Neural crest cell (in vitro differentiated cells): ENCODE results near the gene SRMS. TPM values are rescaled to one million over a fixed set of nuclear protein-coding genes. Genes with fewer than 3 reads are reported as not detected.

Experiments
- DNase-seq: peaks from one replicate; pipeline ENCODE4 v3.0.0; 2021; ENCODE audit warnings: low read depth, mixed read lengths, low spot score
- H3K27ac Mint-ChIP-seq: one replicate; pipeline ENCODE4 v1.8.0; 2021; ENCODE audit warnings: mild to moderate bottlenecking, mixed read lengths; ENCODE audit not compliant: unreplicated experiment
- H3K27me3 Mint-ChIP-seq: 2 replicates; pipeline ENCODE4 v1.8.0; 2021; ENCODE audit warnings: low read depth, mild to moderate bottlenecking, mixed read lengths
- H3K36me3 Mint-ChIP-seq: 2 replicates; pipeline ENCODE4 v1.8.0; 2021; ENCODE audit warnings: low read depth, mild to moderate bottlenecking, mixed read lengths
- H3K4me1 Mint-ChIP-seq: 2 replicates; pipeline ENCODE4 v1.8.0; 2021; ENCODE audit warnings: mixed read lengths
- H3K4me3 Mint-ChIP-seq: one replicate; pipeline ENCODE4 v1.8.0; 2021; ENCODE audit warnings: mild to moderate bottlenecking, mixed read lengths
- H3K9me3 Mint-ChIP-seq: 2 replicates; pipeline ENCODE4 v1.8.0; 2021; ENCODE audit warnings: mixed read lengths
- CTCF ChIP-seq: fragments of 200-600 bp; sonication (generic); conservative IDR thresholded peaks from 2 replicates; pipeline ENCODE4 v1.5.0; 2021; ENCODE audit warnings: antibody characterized with exemption, mild to moderate bottlenecking
- long read RNA-seq: library from polyadenylated mRNA; unstranded; transcript quantifications from one replicate; pipeline ENCODE4 v2.0.0, GENCODE V29; 2020
- total RNA-seq: library from RNA; stranded (reverse); gene quantifications from 2 replicates; pipeline ENCODE4 v1.2.1, GENCODE V29; 2021

SRMS gene
- total RNA-seq: not detected in 2 replicates
- long read RNA-seq: 0 reads

- H3K27me3 Mint-ChIP-seq: peaks cover 4% of the 10 kb centered on the region
- no peak within 1 kb of the TSS for H3K27ac Mint-ChIP-seq
- no peak for DNase-seq
- no peak for TF ChIP-seq CTCF
- no peaks in the 10 kb centered on the region for H3K9me3 Mint-ChIP-seq
- no peak within 1 kb of the TSS for H3K4me3 Mint-ChIP-seq
- H3K4me1 Mint-ChIP-seq: peaks cover 5% of the 10 kb centered on the region
- H3K36me3 Mint-ChIP-seq: no peaks in the 10 kb centered on the region
Observed at GRCh38 chr20:63547725-63548480, at the start of gene SRMS. Gene SRMS, minus strand, starts transcription at chr20:63547749. Its CDS starts 286 bp downstream, at chr20:63547463.

GRCh38 chr20:63596423-63596822 is 48.9 kb upstream of the SRMS start:
- H3K4me1 Mint-ChIP-seq: no peaks in the 10 kb centered on the region
- H3K9me3 Mint-ChIP-seq: no peaks in the 10 kb centered on the region
- DNase-seq: no peak
- no peak overlapping the region for H3K27ac Mint-ChIP-seq
- H3K4me3 Mint-ChIP-seq: no peak overlapping the region
- TF ChIP-seq CTCF: no peak
- H3K27me3 Mint-ChIP-seq: no peaks in the 10 kb centered on the region
- H3K36me3 Mint-ChIP-seq: no peaks in the 10 kb centered on the region

DNA sequence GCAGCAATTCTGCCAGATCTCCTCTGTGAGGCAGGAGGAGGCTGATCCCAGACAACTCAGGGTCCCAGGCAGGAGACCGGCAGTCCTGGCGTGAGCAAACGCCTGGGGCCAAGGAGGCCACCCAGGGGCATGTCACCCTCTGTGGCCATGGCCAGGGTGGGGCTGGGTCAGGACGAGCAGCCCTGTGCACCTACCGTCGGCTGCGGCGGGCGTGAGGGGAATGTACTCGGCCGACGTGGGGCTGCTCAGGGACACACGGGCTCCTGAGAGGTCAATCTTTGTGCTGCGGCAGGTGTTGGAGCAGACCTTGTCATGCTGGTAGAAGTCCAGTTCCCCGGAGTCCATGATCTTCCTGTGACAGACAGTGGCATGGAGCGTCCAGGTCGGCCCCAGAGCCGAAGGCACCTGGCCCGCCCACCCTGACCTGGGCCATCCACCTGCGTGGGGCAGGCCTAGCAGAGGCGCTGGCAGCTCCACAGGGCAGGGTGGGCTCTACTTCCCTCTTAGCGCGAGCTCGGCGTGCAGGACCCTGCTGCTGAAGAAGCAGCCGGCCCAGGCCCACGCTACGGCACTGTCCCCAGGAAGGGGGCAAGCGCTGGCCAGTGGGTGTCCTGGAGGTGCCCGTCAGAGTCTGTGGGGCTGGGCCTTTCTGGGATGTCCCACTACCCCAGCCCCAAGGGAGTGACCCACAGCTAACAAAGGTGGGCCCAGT is 48.0 kb upstream of the SRMS start:
- no peaks in the 10 kb centered on the region for H3K9me3 Mint-ChIP-seq
- H3K27ac Mint-ChIP-seq: no peak overlapping the region
- DNase-seq: no peak
- H3K36me3 Mint-ChIP-seq: peaks cover 5% of the 10 kb centered on the region
- no peak overlapping the region for H3K4me3 Mint-ChIP-seq
- TF ChIP-seq CTCF: no peak
- H3K4me1 Mint-ChIP-seq: no peaks in the 10 kb centered on the region
- no peaks in the 10 kb centered on the region for H3K27me3 Mint-ChIP-seq

DNA sequence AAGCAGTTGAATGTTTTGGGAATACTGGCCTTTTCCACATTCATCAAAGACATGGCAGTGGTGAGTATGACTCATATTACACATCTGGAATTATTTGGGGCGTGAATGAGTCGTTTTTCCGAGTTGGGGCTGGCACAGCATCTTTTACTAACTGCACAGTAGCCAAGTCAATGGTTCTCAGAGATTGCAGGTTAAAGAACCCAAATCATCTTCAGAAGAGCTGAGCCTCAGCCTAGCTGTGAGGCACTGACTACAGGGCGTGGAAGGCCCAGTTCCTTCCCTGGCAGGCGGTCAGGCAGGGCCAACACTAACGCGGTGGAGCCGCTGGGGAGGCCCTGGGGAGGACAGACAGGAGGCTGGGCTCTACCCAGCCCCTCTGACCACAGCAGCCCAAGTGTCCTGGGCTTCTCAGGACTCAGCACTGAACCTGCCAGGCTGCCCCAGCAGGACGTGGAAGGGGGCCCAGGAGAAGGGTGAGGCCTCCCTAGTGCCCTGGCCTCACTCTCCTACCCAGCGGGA is 46.6 kb upstream of the SRMS start:
- Mint-ChIP-seq H3K36me3 (peaks cover 5% of the 10 kb centered on the region), H3K27ac (no peak overlapping the region), H3K9me3 (no peaks in the 10 kb centered on the region), H3K4me1 (no peaks in the 10 kb centered on the region), H3K27me3 (no peaks in the 10 kb centered on the region), H3K4me3 (no peak overlapping the region)
- no peak for TF ChIP-seq CTCF
- no peak for DNase-seq

DNA sequence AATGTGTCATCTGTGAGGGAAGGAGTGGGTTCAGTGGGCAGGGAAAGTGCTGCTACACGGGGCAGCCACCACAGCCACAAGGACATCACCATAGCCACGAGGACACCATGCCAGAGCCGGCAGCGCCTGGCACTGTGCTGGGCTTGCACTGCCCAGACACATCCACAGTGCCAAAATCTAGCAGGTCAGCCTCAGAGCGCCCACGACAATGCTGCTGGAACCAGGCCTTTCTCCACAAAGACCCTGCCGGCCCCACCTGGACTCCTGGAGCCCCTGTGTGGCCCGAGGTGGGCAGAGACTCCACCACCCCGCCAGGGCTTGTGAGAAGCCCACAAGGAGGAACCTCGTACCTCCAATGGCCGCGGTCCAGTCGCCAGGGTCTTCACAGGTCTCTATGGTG is 45.1 kb upstream of the SRMS start:
- H3K27me3 Mint-ChIP-seq: no peaks in the 10 kb centered on the region
- peaks cover 5% of the 10 kb centered on the region for H3K36me3 Mint-ChIP-seq
- no peak overlapping the region for H3K4me3 Mint-ChIP-seq
- H3K9me3 Mint-ChIP-seq: no peaks in the 10 kb centered on the region
- peak overlapping the region; percentile 52 for H3K27ac Mint-ChIP-seq
- peaks cover 4% of the 10 kb centered on the region for H3K4me1 Mint-ChIP-seq
- no peak for DNase-seq
- no peak for TF ChIP-seq CTCF
